ENCODE measurements around the gene TSNAXIP1.

Gene TSNAXIP1

DNA sequence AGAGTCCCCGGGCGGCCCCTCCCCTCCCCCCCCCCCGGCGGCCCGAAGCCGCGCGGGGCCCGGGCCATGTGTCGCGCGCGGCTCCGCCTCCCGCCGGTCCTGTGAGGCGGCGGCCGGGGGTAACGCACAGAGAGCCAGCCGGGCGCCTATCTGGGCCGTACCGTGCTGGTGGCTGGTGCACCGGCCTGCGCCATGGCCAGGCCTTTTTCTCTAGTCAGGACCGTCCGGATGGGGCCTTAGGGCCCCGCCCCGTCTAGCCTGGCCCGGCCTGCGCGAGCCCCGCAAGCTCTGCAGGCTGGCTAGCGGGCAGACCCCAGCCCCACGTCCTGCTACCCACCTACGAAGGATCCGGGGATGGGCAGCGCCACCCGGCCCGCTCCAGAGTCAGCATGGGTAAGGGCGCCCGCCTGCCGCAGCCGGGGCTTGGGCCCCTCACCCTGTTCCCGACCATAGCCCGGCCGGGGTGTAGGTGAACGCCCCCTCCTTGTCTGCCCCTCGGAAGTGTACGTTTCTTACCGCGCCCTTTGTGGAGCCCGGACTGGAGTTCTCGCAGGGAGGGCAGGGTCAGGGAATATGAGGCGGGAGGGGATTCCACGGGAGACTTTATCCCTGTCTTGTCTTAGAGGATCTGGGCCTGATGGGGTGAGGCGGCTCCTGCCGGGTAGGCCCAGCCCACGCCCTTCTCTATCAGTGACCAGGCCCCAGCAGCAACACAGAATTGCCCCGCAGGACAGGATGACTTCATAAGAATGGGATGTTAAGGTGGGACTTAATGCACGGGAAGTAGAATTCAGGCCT, 40.6 kb downstream of the TSNAXIP1 start, which contains the start of gene CENPT (continued):
- TF ChIP-seq ZNF138 (tag by site-specific recombination; IDR thresholded peaks at IDR 0.05; ENCODE audit: borderline replicate concordance) (no peak), ZBTB17 (tag by site-specific recombination; IDR thresholded peaks at IDR 0.05) (no peak), ZNF391 (tag by site-specific recombination; IDR thresholded peaks at IDR 0.05; ENCODE audit: borderline replicate concordance, low read depth) (no peak), SP3 (tag by site-specific recombination; IDR thresholded peaks at IDR 0.05) (peak; percentile 55; the same call in 1 of the 2 replicates), KLF1 (tag by site-specific recombination; IDR thresholded peaks at IDR 0.05) (peak; percentile 84), ZNF223 (tag by site-specific recombination; IDR thresholded peaks at IDR 0.05) (no peak), ZNF843 (tag by site-specific recombination; IDR thresholded peaks at IDR 0.05) (no peak), ZSCAN23 (tag by site-specific recombination; IDR thresholded peaks at IDR 0.05) (no peak), ZNF585B (tag by site-specific recombination; IDR thresholded peaks at IDR 0.05) (0 out of 2 replicates have a peak, but pooled peaks have one; percentile 3), ZBTB20 (tag by site-specific recombination; IDR thresholded peaks at IDR 0.05) (0 out of 2 replicates have a peak, but pooled peaks have one; percentile 55), SP2 (tag by site-specific recombination; IDR thresholded peaks at IDR 0.05) (peak; percentile 53), GLIS2 (tag by site-specific recombination; IDR thresholded peaks at IDR 0.05) (0 out of 2 replicates have a peak, but pooled peaks have one; percentile 36), TSHZ1 (tag by site-specific recombination; IDR thresholded peaks at IDR 0.05; ENCODE audit: borderline replicate concordance) (no peak), TCF7L2 (IDR thresholded peaks at IDR 0.05; ENCODE audit: borderline replicate concordance, low read depth, low read length) (no peak), ZNF335 (tag by site-specific recombination; conservative IDR thresholded peaks at IDR 0.05) (peak; percentile 80), ZNF660 (tag by site-specific recombination; IDR thresholded peaks at IDR 0.05) (peak; percentile 46; the same call in 1 of the 2 replicates), BCL11B (tag by site-specific recombination; IDR thresholded peaks at IDR 0.05; ENCODE audit: low read depth) (no peak), KLF7 (tag by site-specific recombination; IDR thresholded peaks at IDR 0.05; ENCODE audit: borderline replicate concordance) (peak; percentile 57; the same call in 1 of the 2 replicates)
- TF ChIP-seq, protein P1, sequence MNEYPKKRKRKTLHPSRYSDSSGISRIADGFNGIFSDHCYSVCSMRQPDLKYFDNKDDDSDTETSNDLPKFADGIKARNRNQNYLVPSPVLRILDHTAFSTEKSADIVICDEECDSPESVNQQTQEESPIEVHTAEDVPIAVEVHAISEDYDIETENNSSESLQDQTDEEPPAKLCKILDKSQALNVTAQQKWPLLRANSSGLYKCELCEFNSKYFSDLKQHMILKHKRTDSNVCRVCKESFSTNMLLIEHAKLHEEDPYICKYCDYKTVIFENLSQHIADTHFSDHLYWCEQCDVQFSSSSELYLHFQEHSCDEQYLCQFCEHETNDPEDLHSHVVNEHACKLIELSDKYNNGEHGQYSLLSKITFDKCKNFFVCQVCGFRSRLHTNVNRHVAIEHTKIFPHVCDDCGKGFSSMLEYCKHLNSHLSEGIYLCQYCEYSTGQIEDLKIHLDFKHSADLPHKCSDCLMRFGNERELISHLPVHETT (tag by site-specific recombination; IDR thresholded peaks at IDR 0.05) = no peak
- TF ChIP-seq, protein P2, sequence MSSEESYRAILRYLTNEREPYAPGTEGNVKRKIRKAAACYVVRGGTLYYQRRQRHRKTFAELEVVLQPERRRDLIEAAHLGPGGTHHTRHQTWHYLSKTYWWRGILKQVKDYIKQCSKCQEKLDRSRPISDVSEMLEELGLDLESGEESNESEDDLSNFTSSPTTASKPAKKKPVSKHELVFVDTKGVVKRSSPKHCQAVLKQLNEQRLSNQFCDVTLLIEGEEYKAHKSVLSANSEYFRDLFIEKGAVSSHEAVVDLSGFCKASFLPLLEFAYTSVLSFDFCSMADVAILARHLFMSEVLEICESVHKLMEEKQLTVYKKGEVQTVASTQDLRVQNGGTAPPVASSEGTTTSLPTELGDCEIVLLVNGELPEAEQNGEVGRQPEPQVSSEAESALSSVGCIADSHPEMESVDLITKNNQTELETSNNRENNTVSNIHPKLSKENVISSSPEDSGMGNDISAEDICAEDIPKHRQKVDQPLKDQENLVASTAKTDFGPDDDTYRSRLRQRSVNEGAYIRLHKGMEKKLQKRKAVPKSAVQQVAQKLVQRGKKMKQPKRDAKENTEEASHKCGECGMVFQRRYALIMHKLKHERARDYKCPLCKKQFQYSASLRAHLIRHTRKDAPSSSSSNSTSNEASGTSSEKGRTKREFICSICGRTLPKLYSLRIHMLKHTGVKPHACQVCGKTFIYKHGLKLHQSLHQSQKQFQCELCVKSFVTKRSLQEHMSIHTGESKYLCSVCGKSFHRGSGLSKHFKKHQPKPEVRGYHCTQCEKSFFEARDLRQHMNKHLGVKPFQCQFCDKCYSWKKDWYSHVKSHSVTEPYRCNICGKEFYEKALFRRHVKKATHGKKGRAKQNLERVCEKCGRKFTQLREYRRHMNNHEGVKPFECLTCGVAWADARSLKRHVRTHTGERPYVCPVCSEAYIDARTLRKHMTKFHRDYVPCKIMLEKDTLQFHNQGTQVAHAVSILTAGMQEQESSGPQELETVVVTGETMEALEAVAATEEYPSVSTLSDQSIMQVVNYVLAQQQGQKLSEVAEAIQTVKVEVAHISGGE (tag by site-specific recombination; conservative IDR thresholded peaks at IDR 0.05; ENCODE audit: low read depth) = peak; percentile 92
- TF ChIP-seq, protein P3, sequence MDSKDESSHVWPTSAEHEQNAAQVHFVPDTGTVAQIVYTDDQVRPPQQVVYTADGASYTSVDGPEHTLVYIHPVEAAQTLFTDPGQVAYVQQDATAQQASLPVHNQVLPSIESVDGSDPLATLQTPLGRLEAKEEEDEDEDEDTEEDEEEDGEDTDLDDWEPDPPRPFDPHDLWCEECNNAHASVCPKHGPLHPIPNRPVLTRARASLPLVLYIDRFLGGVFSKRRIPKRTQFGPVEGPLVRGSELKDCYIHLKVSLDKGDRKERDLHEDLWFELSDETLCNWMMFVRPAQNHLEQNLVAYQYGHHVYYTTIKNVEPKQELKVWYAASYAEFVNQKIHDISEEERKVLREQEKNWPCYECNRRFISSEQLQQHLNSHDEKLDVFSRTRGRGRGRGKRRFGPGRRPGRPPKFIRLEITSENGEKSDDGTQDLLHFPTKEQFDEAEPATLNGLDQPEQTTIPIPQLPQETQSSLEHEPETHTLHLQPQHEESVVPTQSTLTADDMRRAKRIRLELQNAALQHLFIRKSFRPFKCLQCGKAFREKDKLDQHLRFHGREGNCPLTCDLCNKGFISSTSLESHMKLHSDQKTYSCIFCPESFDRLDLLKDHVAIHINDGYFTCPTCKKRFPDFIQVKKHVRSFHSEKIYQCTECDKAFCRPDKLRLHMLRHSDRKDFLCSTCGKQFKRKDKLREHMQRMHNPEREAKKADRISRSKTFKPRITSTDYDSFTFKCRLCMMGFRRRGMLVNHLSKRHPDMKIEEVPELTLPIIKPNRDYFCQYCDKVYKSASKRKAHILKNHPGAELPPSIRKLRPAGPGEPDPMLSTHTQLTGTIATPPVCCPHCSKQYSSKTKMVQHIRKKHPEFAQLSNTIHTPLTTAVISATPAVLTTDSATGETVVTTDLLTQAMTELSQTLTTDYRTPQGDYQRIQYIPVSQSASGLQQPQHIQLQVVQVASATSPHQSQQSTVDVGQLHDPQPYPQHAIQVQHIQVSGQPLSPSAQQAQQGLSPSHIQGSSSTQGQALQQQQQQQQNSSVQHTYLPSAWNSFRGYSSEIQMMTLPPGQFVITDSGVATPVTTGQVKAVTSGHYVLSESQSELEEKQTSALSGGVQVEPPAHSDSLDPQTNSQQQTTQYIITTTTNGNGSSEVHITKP (tag by site-specific recombination; IDR thresholded peaks at IDR 0.05) = 0 out of 2 replicates have a peak, but pooled peaks have one; percentile 25
- TF ChIP-seq, protein P4, sequence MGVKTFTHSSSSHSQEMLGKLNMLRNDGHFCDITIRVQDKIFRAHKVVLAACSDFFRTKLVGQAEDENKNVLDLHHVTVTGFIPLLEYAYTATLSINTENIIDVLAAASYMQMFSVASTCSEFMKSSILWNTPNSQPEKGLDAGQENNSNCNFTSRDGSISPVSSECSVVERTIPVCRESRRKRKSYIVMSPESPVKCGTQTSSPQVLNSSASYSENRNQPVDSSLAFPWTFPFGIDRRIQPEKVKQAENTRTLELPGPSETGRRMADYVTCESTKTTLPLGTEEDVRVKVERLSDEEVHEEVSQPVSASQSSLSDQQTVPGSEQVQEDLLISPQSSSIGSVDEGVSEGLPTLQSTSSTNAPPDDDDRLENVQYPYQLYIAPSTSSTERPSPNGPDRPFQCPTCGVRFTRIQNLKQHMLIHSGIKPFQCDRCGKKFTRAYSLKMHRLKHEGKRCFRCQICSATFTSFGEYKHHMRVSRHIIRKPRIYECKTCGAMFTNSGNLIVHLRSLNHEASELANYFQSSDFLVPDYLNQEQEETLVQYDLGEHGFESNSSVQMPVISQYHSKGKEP (tag by site-specific recombination; IDR thresholded peaks at IDR 0.05) = no peak

All from HEK293 (cell line).